Esophagus squamous epithelium (tissue), 4 donors: Measurements from ENCODE around the gene SLC3A2.

ENCODE experiments used
- POLR2A ChIP-seq, 4 donors: fragments of 450-650 bp; IDR thresholded peaks; one replicate each; pipeline ENCODE4 v1.6.1; 2017; ENCODE audit warnings: antibody characterized with exemption in 4 of 4, mild to moderate bottlenecking in 4 of 4, moderate library complexity in 3 of 4
- TF ChIP-seq, protein P1 (sequence below), 6 experiments: fragments of 450-650 bp in 4 of 6; fragments of 200-600 bp in 2 of 6; sonication (generic) in 2 of 6; IDR thresholded peaks; one replicate each; pipeline ENCODE4 v1.5.1; 2016 to 2019; ENCODE audit warnings: antibody characterized with exemption in 6 of 6, mild to moderate bottlenecking in 4 of 6, moderate library complexity in 4 of 6

DNA sequence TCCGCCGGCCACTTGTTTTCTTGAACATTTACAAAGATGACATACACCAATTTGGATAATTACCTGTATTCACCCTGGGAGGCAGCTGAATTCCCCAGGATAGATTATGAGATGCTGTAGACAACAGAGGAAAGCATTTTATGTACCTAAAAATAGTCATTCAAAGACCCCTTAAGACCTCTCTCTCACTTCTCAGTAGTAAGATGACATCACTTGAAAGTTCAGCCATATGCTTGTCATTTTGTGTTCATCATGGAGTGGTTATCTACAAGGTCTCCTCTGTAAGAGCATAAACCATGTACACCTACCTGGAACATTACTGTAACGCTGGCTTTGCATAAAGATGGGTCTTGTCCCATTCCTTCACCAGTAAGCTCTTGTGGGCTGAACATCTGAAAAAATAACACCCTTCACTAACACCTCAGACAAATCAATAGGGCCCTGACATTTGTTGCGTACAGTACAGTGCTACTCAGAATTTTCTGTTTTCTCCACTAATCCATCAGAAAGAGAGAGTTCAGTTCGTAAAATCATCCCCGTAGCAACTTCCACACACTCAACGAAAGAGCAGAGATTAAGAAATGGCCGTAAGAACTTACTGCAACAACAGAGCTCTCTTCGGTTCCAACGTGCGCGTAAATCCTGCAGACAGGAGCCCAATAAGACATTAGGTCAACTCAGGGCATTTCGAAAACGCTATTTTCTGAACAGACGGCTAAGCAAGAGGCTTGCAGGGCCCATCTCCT lies 25.7 kb upstream of the SLC3A2 start:
- TF ChIP-seq, protein P1, sequence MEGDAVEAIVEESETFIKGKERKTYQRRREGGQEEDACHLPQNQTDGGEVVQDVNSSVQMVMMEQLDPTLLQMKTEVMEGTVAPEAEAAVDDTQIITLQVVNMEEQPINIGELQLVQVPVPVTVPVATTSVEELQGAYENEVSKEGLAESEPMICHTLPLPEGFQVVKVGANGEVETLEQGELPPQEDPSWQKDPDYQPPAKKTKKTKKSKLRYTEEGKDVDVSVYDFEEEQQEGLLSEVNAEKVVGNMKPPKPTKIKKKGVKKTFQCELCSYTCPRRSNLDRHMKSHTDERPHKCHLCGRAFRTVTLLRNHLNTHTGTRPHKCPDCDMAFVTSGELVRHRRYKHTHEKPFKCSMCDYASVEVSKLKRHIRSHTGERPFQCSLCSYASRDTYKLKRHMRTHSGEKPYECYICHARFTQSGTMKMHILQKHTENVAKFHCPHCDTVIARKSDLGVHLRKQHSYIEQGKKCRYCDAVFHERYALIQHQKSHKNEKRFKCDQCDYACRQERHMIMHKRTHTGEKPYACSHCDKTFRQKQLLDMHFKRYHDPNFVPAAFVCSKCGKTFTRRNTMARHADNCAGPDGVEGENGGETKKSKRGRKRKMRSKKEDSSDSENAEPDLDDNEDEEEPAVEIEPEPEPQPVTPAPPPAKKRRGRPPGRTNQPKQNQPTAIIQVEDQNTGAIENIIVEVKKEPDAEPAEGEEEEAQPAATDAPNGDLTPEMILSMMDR (IDR thresholded peaks at IDR 0.05) = no peak
- TF ChIP-seq POLR2A (IDR thresholded peaks at IDR 0.05) = no peak
